Thyroid gland (tissue), 4 donors: ENCODE measurements around the gene CAPN1. TPM values are rescaled to one million over a fixed set of nuclear protein-coding genes. Genes with fewer than 3 reads are reported as not detected.

ENCODE experiments used
- small RNA-seq: library from RNA; depleted of rRNA; stranded (forward); fragments of <200 nt; gene quantifications from one replicate; pipeline ENCODE3, GENCODE V24; 2016
- total RNA-seq, 4 donors: library from RNA; depleted of rRNA; stranded (reverse); fragments of >200 nt; gene quantifications; one replicate each; pipeline ENCODE4 v1.2.3, GENCODE V29; 2016

Gene CAPN1
- total RNA-seq, 4 donors from 2014 or later, result 265 to 519 (median 340) TPM

Small RNA genes lying within 50 kb of the gene (small RNA-seq; reads per million reads assigned to genes)
- gene HIGD1AP10 (not detected), gene PDCL2P2 (not detected), gene RNU2-23P (not detected)

Other genes starting within 250 kb of the CAPN1 start
- gene GPHA2, start 246.0 kb upstream of the CAPN1 start, total RNA-seq, result under 1 TPM in 1 of 4 donors, not detected in 3; 0.94 TPM
- under 1 TPM in 1 of 4 donors, not detected in 3; 0.27 TPM for gene MAJIN, start 209.8 kb upstream of the CAPN1 start, total RNA-seq
- 1 to 10 TPM; 1.2 to 9.1 (median 2.3) TPM for gene BATF2, start 185.0 kb upstream of the CAPN1 start, total RNA-seq
- 100 to 1,000 TPM in 3 of 4 donors, 10 to 100 TPM in 1; 76.6 to 166 (median 119) TPM for gene ARL2, start 167.8 kb upstream of the CAPN1 start, total RNA-seq
- 10 to 100 TPM; 11.6 to 36.4 (median 19.2) TPM for gene SNX15, start 154.5 kb upstream of the CAPN1 start, total RNA-seq
- 10 to 100 TPM in 1 of 4 donors, 1 to 10 TPM in 3; 2.1 to 13.1 (median 6.0) TPM for gene SAC3D1, start 140.7 kb upstream of the CAPN1 start, total RNA-seq
- gene NAALADL1, start 123.4 kb upstream of the CAPN1 start, total RNA-seq, result 10 to 100 TPM in 1 of 4 donors, 1 to 10 TPM in 3; 5.6 to 21.5 (median 6.8) TPM
- gene CDCA5, start 97.9 kb upstream of the CAPN1 start, total RNA-seq, result 1 to 10 TPM in 1 of 4 donors, under 1 TPM in 2, not detected in 1; 0.71 to 1.8 (median 0.81) TPM
- 10 to 100 TPM; 28.3 to 74.4 (median 49.3) TPM for gene ZFPL1, start 97.7 kb upstream of the CAPN1 start, total RNA-seq
- gene VPS51, start 85.7 kb upstream of the CAPN1 start, total RNA-seq, result 100 to 1,000 TPM; 222 to 608 (median 469) TPM
- gene TM7SF2, start 70.1 kb upstream of the CAPN1 start, total RNA-seq, result 10 to 100 TPM; 20.0 to 99.4 (median 53.5) TPM
- 10 to 100 TPM; 17.3 to 38.5 (median 25.9) TPM for gene ZNHIT2, start 64.2 kb upstream of the CAPN1 start, total RNA-seq
- gene FAU, start 59.8 kb upstream of the CAPN1 start, total RNA-seq, result 1,000 to 10,000 TPM in 1 of 4 donors, 100 to 1,000 TPM in 3; 524 to 2,189 (median 600) TPM
- gene MRPL49, start 59.6 kb upstream of the CAPN1 start, total RNA-seq, result 100 to 1,000 TPM in 2 of 4 donors, 10 to 100 TPM in 2; 70.9 to 112 (median 91.6) TPM
- gene SYVN1, start 47.4 kb upstream of the CAPN1 start, total RNA-seq, result 100 to 1,000 TPM in 1 of 4 donors, 10 to 100 TPM in 3; 28.8 to 103 (median 69.7) TPM
- gene SPDYC, start 11.7 kb upstream of the CAPN1 start, total RNA-seq, result not detected
- gene POLA2, start 80.0 kb downstream of the CAPN1 start, total RNA-seq, result 10 to 100 TPM in 2 of 4 donors, 1 to 10 TPM in 2; 7.6 to 11.3 (median 10.4) TPM
- 10 to 100 TPM; 20.6 to 35.7 (median 25.2) TPM for gene CDC42EP2, start 132.9 kb downstream of the CAPN1 start, total RNA-seq
- 10 to 100 TPM; 45.0 to 52.7 (median 48.0) TPM for gene DPF2, start 151.9 kb downstream of the CAPN1 start, total RNA-seq
- under 1 TPM in 1 of 4 donors, not detected in 3; 0.34 TPM for gene TIGD3, start 172.8 kb downstream of the CAPN1 start, total RNA-seq
- gene SLC25A45, start 200.7 kb downstream of the CAPN1 start, total RNA-seq, result 10 to 100 TPM; 13.0 to 28.0 (median 20.9) TPM
- gene FRMD8, start 204.7 kb downstream of the CAPN1 start, total RNA-seq, result 10 to 100 TPM; 22.5 to 44.9 (median 31.0) TPM
- 1,000 to 10,000 TPM in 1 of 4 donors, 100 to 1,000 TPM in 3; 195 to 1,623 (median 652) TPM for gene NEAT1, start 240.9 kb downstream of the CAPN1 start, total RNA-seq